ENCODE measurements around the gene PPEF2.

GRCh38 chr4:75821966-75822365 lies 80.3 kb downstream of the PPEF2 start:
- no peak for TF ChIP-seq CTCF (IDR thresholded peaks at IDR 0.05 in 8 of 11, conservative IDR thresholded peaks at IDR 0.05 in 3 of 11)
- TF ChIP-seq POLR2A (IDR thresholded peaks at IDR 0.05), result no peak
- no peak for TF ChIP-seq POLR2AphosphoS5 (IDR thresholded peaks at IDR 0.05)
